Stimulated activated CD8-positive, alpha-beta memory T cell treated with anti-CD3 and anti-CD28 coated beads, Interleukin-2, amount 100 ng/mL, for 1 hour (primary cell): ENCODE results near the gene FBRSL1.
A peak's percentile ranks its signal among the peaks of the same experiment; 100 is the strongest.

Experiments
- DNase-seq, 2 donors: peaks; one replicate each; pipeline ENCODE4 v3.0.0-alpha.2; 2020; ENCODE audit warnings: low read depth in 2 of 2

Gene FBRSL1

GRCh38 chr12:132510746-132511477 is 21.0 kb downstream of the FBRSL1 start:
- DNase-seq = no peak

DNA sequence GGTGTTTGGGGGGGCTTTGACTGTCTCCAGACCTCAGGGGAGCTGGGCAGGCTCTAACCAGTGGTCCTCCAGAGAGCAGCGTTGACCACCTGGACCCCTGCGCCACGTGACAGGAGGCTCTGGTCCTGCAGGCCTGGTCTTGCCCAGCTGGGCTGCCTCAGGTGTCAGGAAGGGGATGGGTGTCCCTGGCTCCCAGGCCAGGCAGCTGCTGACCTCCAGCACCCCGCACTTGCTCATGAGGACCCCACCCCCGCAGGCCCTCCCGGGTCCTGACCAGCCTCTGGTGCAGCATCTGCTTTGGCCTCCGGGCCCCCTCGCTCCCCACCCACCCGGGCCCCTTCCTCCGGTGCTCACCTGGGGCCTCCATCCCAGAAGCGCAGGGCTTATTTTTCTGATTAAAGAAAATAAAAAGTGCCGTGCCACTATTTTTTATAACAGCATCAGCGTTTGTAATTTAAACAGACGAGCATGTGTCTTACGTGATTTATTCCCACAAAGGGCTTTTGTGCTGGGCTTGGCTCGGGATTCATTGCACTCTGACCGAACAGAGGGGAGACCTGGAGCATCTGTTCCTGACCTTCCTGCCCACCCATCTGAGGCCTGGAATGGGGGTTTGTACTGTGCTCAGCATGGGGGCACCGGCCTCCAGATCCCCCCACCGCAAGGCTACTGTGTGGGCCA is 21.7 kb downstream of the FBRSL1 start:
- DNase-seq = no peak

DNA sequence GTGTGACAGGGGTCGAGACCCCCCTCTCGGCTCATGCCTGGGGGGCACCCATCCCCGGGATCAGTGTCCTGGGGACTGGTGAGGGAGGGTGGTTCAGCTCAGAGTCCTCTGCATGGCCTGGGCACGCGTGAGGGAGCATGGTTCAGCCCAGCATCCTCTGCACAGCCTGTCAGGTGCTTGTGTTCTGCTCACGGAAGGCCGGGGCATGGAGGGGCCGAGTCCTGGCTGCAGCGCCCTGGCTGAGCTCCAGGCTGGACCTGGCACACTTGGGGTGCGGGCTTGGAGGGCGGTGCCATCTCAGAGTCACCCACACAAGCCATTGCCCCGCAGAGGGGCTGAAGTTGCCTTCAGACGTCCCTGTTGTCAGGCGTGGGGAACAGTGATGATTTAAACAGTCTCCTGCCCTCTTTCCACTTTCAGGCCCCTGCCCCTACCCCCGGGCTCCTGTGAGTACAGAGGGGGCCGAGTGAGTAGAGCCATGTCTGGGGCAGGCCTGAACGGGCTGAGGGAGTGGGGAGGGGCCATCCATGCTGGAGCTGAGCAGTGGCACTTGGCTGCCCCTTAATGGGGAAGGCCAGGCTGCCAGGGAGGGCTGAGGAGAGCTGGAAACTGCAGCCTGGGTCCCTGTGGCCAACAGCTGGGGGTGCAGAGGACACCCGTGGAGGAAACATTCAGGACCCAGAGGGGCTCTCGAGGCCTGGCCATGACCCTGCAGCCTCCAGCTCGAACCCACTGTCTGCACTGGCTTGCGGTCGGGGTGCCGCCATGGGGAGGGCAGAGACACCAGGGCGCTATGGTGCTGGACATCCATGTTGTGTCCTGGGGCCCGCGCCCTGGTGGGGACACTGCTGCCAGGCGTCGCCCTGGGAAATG is 22.5 kb downstream of the FBRSL1 start:
- no peak for DNase-seq

DNA sequence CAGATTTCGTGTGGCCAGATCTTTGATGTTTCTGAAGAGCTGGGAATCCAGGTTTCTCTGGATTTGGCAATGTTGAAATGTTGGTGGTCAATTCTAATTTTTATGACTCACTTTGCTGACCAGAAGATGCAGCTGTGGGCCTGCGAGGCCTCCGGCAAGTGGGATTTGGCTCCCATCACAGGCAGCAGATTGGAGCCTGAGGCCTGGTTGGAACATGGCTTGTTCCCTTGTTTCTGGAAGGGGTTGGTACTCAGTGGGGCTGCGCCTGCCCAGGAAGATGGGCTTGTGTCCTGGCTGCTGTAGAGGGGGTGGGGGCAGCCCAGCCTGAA is 23.1 kb downstream of the FBRSL1 start:
- no peak for DNase-seq

GRCh38 chr12:132513458-132514135 is 23.6 kb downstream of the FBRSL1 start:
- DNase-seq = no peak

- no peak for DNase-seq
These were observed 24.4 kb downstream of the FBRSL1 start for GRCh38 chr12:132514216-132514820.

GRCh38 chr12:132514838-132515237 is 24.9 kb downstream of the FBRSL1 start:
- DNase-seq = no peak

- DNase-seq = no peak
These were observed 26.4 kb downstream of the FBRSL1 start for GRCh38 chr12:132516095-132517012.

DNA sequence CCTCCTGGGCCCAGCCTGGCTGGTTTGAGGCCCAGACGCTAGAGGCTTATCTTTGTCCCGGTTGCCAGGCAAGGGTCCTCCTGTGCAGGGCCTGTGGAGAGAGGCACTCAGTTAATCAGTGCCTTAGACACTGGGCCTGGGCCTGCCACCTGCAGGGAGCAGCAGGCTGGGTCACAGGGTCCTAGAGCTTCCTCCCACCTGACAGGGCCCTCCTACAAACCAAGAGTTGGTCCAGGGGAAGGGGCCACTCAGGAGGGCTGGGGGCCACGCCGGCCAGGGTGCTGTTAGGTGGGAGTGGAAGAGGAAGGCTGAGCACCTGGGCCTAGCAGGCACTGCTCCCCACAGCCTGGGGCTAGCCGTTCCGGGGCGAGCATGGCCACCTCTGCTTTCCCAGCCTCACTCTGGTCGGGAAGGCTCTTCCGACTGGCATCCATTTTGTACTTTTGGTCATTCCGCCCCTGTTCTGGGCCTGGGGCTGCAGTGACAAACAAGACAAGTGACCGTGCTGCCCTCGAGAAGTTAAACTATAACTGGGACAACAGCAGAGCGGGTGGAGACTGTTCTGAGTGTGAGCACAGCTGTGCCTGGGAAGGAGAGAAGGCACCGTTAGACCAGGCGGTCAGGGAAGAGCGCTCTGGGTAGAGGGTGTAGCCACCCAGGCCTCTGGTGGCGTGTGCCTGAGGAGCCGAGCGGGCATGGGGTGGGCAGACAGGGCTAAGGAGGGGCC is 27.2 kb downstream of the FBRSL1 start:
- no peak for DNase-seq

DNA sequence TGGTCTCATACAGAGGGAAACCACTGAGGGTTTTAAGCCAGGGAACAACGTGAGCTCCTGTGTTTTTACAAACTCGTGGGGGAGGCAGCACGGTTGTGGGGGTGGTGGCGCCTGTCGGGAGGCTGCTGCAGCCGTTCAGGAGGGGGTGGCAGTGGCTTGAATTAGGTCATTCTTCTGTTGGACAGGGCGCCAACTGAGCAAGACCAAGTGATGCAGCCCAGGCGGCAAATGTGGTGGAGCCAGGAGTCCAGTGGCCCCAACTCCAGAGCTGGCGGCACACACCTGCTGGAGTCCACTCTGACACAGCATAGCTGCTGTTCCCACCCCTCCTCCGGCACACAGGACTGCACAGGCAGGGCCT is 27.8 kb downstream of the FBRSL1 start:
- DNase-seq = no peak

DNA sequence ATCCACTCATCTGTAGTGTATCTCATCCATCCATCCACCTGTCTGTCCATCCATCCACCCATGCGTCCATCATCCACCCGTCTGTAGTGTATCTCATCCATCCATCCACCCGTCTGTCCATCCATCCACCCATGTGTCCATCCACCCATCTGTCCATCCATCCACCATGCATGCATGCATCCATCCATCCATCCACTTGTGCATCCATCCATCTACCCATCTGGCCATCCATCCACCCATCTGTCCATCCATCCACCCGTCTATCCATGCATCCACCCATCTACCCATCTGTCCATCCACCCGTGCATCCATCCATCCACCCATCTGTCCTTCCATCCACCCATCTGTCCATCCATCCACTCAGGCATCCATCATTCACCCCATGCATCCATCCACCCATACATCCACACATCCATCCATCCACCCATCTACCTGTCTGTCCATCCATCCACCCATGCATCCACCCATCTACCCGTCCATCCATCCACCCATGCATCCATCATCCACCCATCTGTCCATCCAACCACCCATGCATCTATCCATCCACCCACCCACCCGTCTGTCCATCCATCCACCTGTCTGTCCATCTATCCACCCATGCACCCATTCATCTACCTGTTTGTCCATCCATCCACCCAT is 28.5 kb downstream of the FBRSL1 start:
- DNase-seq = no peak

- no peak for DNase-seq
These were observed 30.7 kb downstream of the FBRSL1 start for GRCh38 chr12:132520421-132521199.

DNA sequence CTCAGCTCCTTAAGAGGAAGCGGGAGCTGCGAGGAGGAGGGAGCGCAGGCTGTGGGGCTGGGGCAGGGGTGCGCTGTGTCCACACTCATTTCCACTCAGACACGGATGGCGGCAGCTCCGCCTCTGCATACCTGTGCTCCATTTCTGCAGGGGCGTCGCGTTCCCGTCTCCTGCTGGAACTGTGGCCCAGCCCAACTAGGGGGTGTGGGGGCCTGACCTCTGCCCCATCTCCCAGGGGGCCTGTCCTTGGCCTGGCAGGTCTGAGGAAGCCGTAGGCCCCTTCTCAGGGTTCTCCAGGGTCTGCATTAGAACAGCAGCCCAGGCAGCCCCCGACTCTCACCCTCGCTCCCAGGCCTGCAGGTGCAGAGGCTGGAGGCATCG is 31.2 kb downstream of the FBRSL1 start:
- DNase-seq = no peak

- no peak for DNase-seq
These were observed 31.9 kb downstream of the FBRSL1 start for GRCh38 chr12:132521712-132522292.

GRCh38 chr12:132522592-132523380 is 32.8 kb downstream of the FBRSL1 start:
- no peak for DNase-seq

- DNase-seq = peak; percentile 44 to 55
These were observed 33.8 kb downstream of the FBRSL1 start for GRCh38 chr12:132523576-132524331.

- DNase-seq = no peak
These were observed 34.5 kb downstream of the FBRSL1 start for GRCh38 chr12:132524405-132524804.
